Transverse colon (tissue), 4 donors: Measurements from ENCODE around the gene PTPRC. TPM values are rescaled to one million over a fixed set of nuclear protein-coding genes. Genes with fewer than 3 reads are reported as not detected.

ENCODE experiments used
- DNase-seq: peaks from one replicate; pipeline ENCODE4 v3.0.0-alpha.2; 2019
- H3K27ac ChIP-seq, 4 donors: fragments of 200-600 bp; sonication (generic); 2 replicates each; pipeline ENCODE4 v1.5.1; 2016 to 2018; ENCODE audit warnings: inconsistent platforms in 4 of 4
- H3K27me3 ChIP-seq: fragments of 200-600 bp; sonication (generic); 2 replicates; pipeline ENCODE4 v1.5.1; 2017; ENCODE audit warnings: inconsistent platforms
- H3K36me3 ChIP-seq, 4 donors: fragments of 200-600 bp; sonication (generic); 2 replicates each; pipeline ENCODE4 v1.5.1; 2017 to 2019; ENCODE audit warnings: inconsistent platforms in 4 of 4
- H3K4me1 ChIP-seq, 4 donors: fragments of 200-600 bp; sonication (generic); 2 replicates each; pipeline ENCODE4 v1.5.1; 2017 to 2020; ENCODE audit warnings: inconsistent platforms in 4 of 4
- H3K4me3 ChIP-seq, 4 donors: fragments of 200-600 bp; sonication (generic); 1 replicate in 1 of 4; 2 replicates in 3 of 4; pipeline versions ENCODE4 v1.5.1 to v1.6.1; 2017 to 2019; ENCODE audit warnings: inconsistent platforms in 4 of 4
- H3K9me3 ChIP-seq, 2 donors: fragments of 200-600 bp; sonication (generic); 2 replicates each; pipeline ENCODE4 v1.5.1; 2017 to 2019; ENCODE audit warnings: inconsistent platforms in 2 of 2
- CTCF ChIP-seq, 5 experiments: fragments of 200-600 bp in 3 of 5; fragments of 450-650 bp in 2 of 5; sonication (generic) in 3 of 5; IDR thresholded peaks; 1 replicate in 2 of 5; 2 replicates in 3 of 5; pipeline ENCODE4 v1.5.1; 2016 to 2017; ENCODE audit warnings: antibody characterized with exemption in 5 of 5, inconsistent platforms in 3 of 5, mild to moderate bottlenecking in 2 of 5, moderate library complexity in 1 of 5
- EP300 ChIP-seq: sonication (generic); formaldehyde crosslinking; IDR thresholded peaks from one replicate; pipeline ENCODE4 v1.6.1; 2017; ENCODE audit warnings: antibody characterized with exemption, low read depth
- POLR2A ChIP-seq: fragments of 450-650 bp; IDR thresholded peaks from one replicate; pipeline ENCODE4 v1.6.1; 2016; ENCODE audit warnings: antibody characterized with exemption, mild to moderate bottlenecking, moderate library complexity
- POLR2AphosphoS5 ChIP-seq, 3 donors: sonication (generic); formaldehyde crosslinking; IDR thresholded peaks; one replicate each; pipeline ENCODE4 v1.6.1; 2016; ENCODE audit warnings: antibody characterized with exemption in 3 of 3
- WGBS, 2 donors: methylation state at CpG; one replicate each; pipeline ENCODE4 v1.1.5; 2018; ENCODE audit warnings: low coverage in 1 of 2; 5-methylcytosine and 5-hydroxymethylcytosine counted together
- in situ Hi-C, 4 donors: fragments of 200-750 bp; cut with MboI; loops; one replicate each; pipeline versions ENCODE4 v1.15.0 to v1.15.1; 2017; ENCODE audit warnings: low sequenced_read_pairs in 3 of 4, low pct_ligation_motif_present in 1 of 4, low pct_unique_long_range_greater_than_20kb in 1 of 4
- intact Hi-C: fragments of 100-400 bp; cut with DNase I; formaldehyde crosslinking; loops from one replicate; pipeline ENCODE4 v1.15.1; 2023; ENCODE audit warnings: low total_unique reads
- total RNA-seq, 4 donors: library from RNA; depleted of rRNA; stranded (reverse); fragments of >200 nt; gene quantifications; one replicate each; pipeline ENCODE4 v1.1.0, GENCODE V29; 2016

The PTPRC gene
- total RNA-seq, 4 donors from 2014 or later: 6.4 to 50.7 (median 25.6) TPM

GRCh38 chr1:198660341-198661261 lies 21.8 kb downstream of the PTPRC start:
- WGBS, 2 donors: 77 to 100% methylated on average over 1 of the region's 1 CpG
- Histone ChIP-seq H3K27me3 (no peaks in the 10 kb centered on the region), H3K36me3 (no peaks in the 10 kb centered on the region), H3K4me1 (peaks cover 0 to 10% (median 3%) of the 10 kb centered on the region in 4 donors), H3K9me3 (no peaks in the 10 kb centered on the region), H3K4me3 (no peak overlapping the region), H3K27ac (peak overlapping the region in 2 of 4 donors; percentile 4 to 11)
- no peak for DNase-seq
- intact Hi-C loops: no loop called here
- TF ChIP-seq EP300 (no peak), CTCF (IDR thresholded peaks at IDR 0.05) (no peak), POLR2AphosphoS5 (IDR thresholded peaks at IDR 0.05) (no peak), POLR2A (no peak)
- in situ Hi-C loops: no loop called here

- TF ChIP-seq POLR2A: no peak
- no peak for TF ChIP-seq EP300
- H3K4me3 ChIP-seq: no peak overlapping the region
- peaks cover 0 to 3% (median 0%) of the 10 kb centered on the region in 4 donors for H3K4me1 ChIP-seq
- no peaks in the 10 kb centered on the region for H3K9me3 ChIP-seq
- 69 to 75% methylated on average over 2 to 5 of the region's 5 CpGs for WGBS, 2 donors
- no peak for DNase-seq
- H3K27me3 ChIP-seq: no peaks in the 10 kb centered on the region
- no peaks in the 10 kb centered on the region for H3K36me3 ChIP-seq
- H3K27ac ChIP-seq: peak overlapping the region in 2 of 4 donors; percentile 1 to 25
- intact Hi-C loops (no loop called here), in situ Hi-C loops (no loop called here)
Observed at GRCh38 chr1:198662821-198663220, 24.0 kb downstream of the PTPRC start.

- intact Hi-C loops (no loop called here), in situ Hi-C loops (no loop called here)
- TF ChIP-seq POLR2AphosphoS5 (IDR thresholded peaks at IDR 0.05) (no peak), POLR2A (no peak), CTCF (IDR thresholded peaks at IDR 0.05) (no peak), EP300 (no peak)
- H3K27me3 ChIP-seq: no peaks in the 10 kb centered on the region
- no peaks in the 10 kb centered on the region for H3K36me3 ChIP-seq
- no peaks in the 10 kb centered on the region for H3K9me3 ChIP-seq
- H3K4me1 ChIP-seq: no peaks in the 10 kb centered on the region
- H3K27ac ChIP-seq: peak overlapping the region; percentile 26 to 57 (median 41)
- no peak for DNase-seq
- H3K4me3 ChIP-seq: no peak overlapping the region
- WGBS, 2 donors: 65 to 68% methylated on average over 7 of the region's 7 CpGs
Observed at GRCh38 chr1:198664068-198664788, 25.4 kb downstream of the PTPRC start.

- Histone ChIP-seq H3K4me3 (no peak overlapping the region), H3K9me3 (no peaks in the 10 kb centered on the region), H3K36me3 (no peaks in the 10 kb centered on the region), H3K4me1 (no peaks in the 10 kb centered on the region), H3K27ac (no peak overlapping the region), H3K27me3 (no peaks in the 10 kb centered on the region)
- in situ Hi-C loops (no loop called here), intact Hi-C loops (no loop called here)
- no peak for TF ChIP-seq CTCF (IDR thresholded peaks at IDR 0.05)
- TF ChIP-seq POLR2AphosphoS5 (IDR thresholded peaks at IDR 0.05): no peak
- no peak for TF ChIP-seq POLR2A
- no peak for TF ChIP-seq EP300
- DNase-seq: no peak
Observed at GRCh38 chr1:198667186-198667585, 28.3 kb downstream of the PTPRC start.
